ENCODE results near the gene STX18.
A peak's percentile ranks its signal among the peaks of the same experiment; 100 is the strongest.

The STX18 gene

DNA sequence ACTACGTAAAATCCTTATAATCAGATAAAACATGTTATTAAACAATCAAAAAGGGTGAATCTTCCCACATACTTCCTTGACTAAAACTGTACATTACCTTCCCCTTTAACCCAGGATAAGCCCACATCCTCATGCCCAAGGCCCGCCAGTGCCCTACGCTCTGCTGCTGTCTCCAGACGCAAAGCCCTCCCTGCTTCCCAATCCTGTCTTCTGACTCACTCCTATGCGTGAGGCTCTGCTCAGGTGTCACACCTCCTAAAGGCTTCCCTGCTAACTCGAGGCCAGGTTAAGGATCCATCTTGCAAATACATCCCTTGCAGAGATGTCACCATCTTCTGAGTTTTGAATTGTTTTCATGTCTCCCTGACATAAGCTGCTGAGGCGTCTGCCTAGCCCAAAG, 61.6 kb downstream of the STX18 start:
- Mint-ChIP-seq H3K4me3 (no peak overlapping the region), H3K4me1 (peaks cover 26% of the 10 kb centered on the region), H3K27ac (no peak overlapping the region), H3K9me3 (no peaks in the 10 kb centered on the region), H3K27me3 (ENCODE audit: low read depth, poor library complexity) (peaks cover 8% of the 10 kb centered on the region), H3K36me3 (ENCODE audit: low read depth) (no peaks in the 10 kb centered on the region)
- DNase-seq = no peak
- TF ChIP-seq, protein P1, sequence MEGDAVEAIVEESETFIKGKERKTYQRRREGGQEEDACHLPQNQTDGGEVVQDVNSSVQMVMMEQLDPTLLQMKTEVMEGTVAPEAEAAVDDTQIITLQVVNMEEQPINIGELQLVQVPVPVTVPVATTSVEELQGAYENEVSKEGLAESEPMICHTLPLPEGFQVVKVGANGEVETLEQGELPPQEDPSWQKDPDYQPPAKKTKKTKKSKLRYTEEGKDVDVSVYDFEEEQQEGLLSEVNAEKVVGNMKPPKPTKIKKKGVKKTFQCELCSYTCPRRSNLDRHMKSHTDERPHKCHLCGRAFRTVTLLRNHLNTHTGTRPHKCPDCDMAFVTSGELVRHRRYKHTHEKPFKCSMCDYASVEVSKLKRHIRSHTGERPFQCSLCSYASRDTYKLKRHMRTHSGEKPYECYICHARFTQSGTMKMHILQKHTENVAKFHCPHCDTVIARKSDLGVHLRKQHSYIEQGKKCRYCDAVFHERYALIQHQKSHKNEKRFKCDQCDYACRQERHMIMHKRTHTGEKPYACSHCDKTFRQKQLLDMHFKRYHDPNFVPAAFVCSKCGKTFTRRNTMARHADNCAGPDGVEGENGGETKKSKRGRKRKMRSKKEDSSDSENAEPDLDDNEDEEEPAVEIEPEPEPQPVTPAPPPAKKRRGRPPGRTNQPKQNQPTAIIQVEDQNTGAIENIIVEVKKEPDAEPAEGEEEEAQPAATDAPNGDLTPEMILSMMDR (IDR thresholded peaks at IDR 0.05) = no peak

DNA sequence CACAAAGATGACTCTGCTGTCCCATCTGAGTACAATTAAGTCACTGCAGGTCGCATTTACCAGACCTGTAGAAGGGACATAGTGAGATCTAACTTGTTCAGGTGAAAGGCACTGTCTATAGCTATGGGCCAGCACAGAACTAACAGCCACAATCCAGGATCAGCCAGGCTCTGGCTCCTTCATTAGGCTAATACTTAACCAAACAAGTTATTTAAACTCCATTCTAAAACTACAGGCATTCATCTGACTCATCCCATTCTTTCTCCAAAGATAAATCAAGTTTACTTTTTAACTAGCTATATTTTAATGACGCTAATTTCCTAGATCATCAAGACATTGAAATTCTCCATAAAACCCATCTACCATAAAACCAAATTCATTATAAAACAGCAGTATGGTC, 62.5 kb downstream of the STX18 start:
- Mint-ChIP-seq H3K36me3 (ENCODE audit: low read depth) (no peaks in the 10 kb centered on the region), H3K4me1 (peaks cover 26% of the 10 kb centered on the region), H3K4me3 (no peak overlapping the region), H3K27me3 (ENCODE audit: low read depth, poor library complexity) (peaks cover 5% of the 10 kb centered on the region), H3K27ac (no peak overlapping the region), H3K9me3 (no peaks in the 10 kb centered on the region)
- TF ChIP-seq, protein P1 (IDR thresholded peaks at IDR 0.05) = no peak
- no peak for DNase-seq

DNA sequence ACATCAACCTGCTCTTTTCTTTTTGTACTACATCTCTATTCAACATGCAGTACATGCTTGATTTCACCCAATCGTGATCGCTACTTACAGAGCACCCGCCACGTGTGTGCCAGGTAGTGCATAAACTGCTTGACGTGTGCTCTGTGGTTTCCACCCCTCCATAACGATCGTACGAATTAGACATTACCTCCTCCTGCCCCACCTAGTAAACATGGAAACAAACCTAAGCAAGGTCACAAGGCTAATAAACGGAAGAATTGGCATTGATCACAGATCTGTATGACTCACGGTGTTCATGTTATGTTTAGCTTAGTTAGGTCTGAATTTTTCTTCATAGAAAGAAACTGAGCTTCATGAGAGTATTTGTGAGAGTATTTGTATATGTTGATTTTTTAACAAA, 64.1 kb downstream of the STX18 start:
- Mint-ChIP-seq H3K27me3 (ENCODE audit: low read depth, poor library complexity) (peaks cover 5% of the 10 kb centered on the region), H3K9me3 (no peaks in the 10 kb centered on the region), H3K36me3 (ENCODE audit: low read depth) (peaks cover 5% of the 10 kb centered on the region), H3K27ac (peak overlapping the region; percentile 41), H3K4me1 (peaks cover 31% of the 10 kb centered on the region), H3K4me3 (no peak overlapping the region)
- no peak for DNase-seq
- TF ChIP-seq, protein P1 (IDR thresholded peaks at IDR 0.05) = no peak

- H3K4me1 Mint-ChIP-seq = peaks cover 28% of the 10 kb centered on the region
- TF ChIP-seq, protein P1 (IDR thresholded peaks at IDR 0.05) = no peak
- no peak for DNase-seq
These were observed 64.5 kb downstream of the STX18 start for GRCh38 chr4:4477391-4477790.

GRCh38 chr4:4474476-4474875, 67.4 kb downstream of the STX18 start:
- H3K27me3 Mint-ChIP-seq (ENCODE audit: low read depth, poor library complexity) = no peaks in the 10 kb centered on the region

More at GRCh38 chr4:4477391-4477790, 64.5 kb downstream of the STX18 start:
- Mint-ChIP-seq H3K4me3 (no peak overlapping the region), H3K27ac (no peak overlapping the region), H3K36me3 (ENCODE audit: low read depth) (peaks cover 5% of the 10 kb centered on the region), H3K27me3 (ENCODE audit: low read depth, poor library complexity) (peaks cover 3% of the 10 kb centered on the region), H3K9me3 (no peaks in the 10 kb centered on the region)

More at GRCh38 chr4:4474476-4474875, 67.4 kb downstream of the STX18 start:
- Mint-ChIP-seq H3K9me3 (no peaks in the 10 kb centered on the region), H3K36me3 (ENCODE audit: low read depth) (peaks cover 10% of the 10 kb centered on the region), H3K4me1 (peaks cover 5% of the 10 kb centered on the region), H3K27ac (no peak overlapping the region), H3K4me3 (no peak overlapping the region)
- no peak for DNase-seq
- TF ChIP-seq, protein P1 (IDR thresholded peaks at IDR 0.05) = no peak

Data from nephron progenitor cell (in vitro differentiated cells).